H1 (cell line): ENCODE measurements around the gene GID8. TPM values are rescaled to one million over a fixed set of nuclear protein-coding genes. Genes with fewer than 3 reads are reported as not detected.

Experiments
- CTCF ChIA-PET: fragments of 300-600 bp; sonication (Branson Sonifier 250); formaldehyde crosslinking; loops from one replicate; lab custom pipeline; 2021; ENCODE audit not compliant: partially characterized antibody; lab: Charles Lee
- POLR2A ChIA-PET: fragments of 300-600 bp; sonication (Branson Sonifier 250); formaldehyde crosslinking; loops from one replicate; lab custom pipeline; 2021; ENCODE audit warnings: inconsistent platforms; ENCODE audit not compliant: partially characterized antibody; lab: Charles Lee
- DNase-seq, 2 experiments: peaks; one replicate each; pipeline versions ENCODE4 v3.0.0 to v3.0.0-alpha.2; 2010 to 2022; ENCODE audit warnings: low spot score in 2 of 2, low read depth in 1 of 2, mixed read lengths in 1 of 2
- FAIRE-seq: peaks from 2 replicates; lab custom pipeline; 2011; peaks lifted over from hg19 to GRCh38; lab: Jason Lieb, UNC
- H2AFZ ChIP-seq: 2 replicates; pipeline ENCODE4 v1.8.1; 2012; ENCODE audit warnings: low read length, inconsistent platforms
- H2AK5ac ChIP-seq: 2 replicates; pipeline ENCODE4 v1.6.1; 2013; ENCODE audit warnings: low read depth, low read length
- H2BK120ac ChIP-seq: replicated peaks from 2 replicates; pipeline ENCODE3; 2013; ENCODE audit warnings: low read depth, low read length, inconsistent platforms
- H2BK12ac ChIP-seq: 2 replicates; pipeline ENCODE4 v1.6.1; 2013; ENCODE audit warnings: low read depth, low read length
- H2BK15ac ChIP-seq: 2 replicates; pipeline ENCODE4 v1.6.1; 2013; ENCODE audit warnings: low read length
- H2BK20ac ChIP-seq: 2 replicates; pipeline ENCODE4 v1.6.1; 2013; ENCODE audit warnings: low read length
- H2BK5ac ChIP-seq: 2 replicates; pipeline ENCODE4 v1.6.1; 2013; ENCODE audit warnings: low read depth, low read length
- H3K14ac ChIP-seq: 2 replicates; pipeline ENCODE4 v1.6.1; 2013; ENCODE audit warnings: inconsistent platforms; ENCODE audit not compliant: insufficient read length
- H3K18ac ChIP-seq: 2 replicates; pipeline ENCODE4 v1.6.1; 2013; ENCODE audit warnings: low read length; ENCODE audit errors: extremely low read depth
- H3K23ac ChIP-seq: 2 replicates; pipeline ENCODE4 v1.6.1; 2013; ENCODE audit warnings: inconsistent platforms; ENCODE audit not compliant: insufficient read length
- H3K23me2 ChIP-seq: 2 replicates; pipeline ENCODE4 v1.6.1; 2013; ENCODE audit warnings: low read depth, low read length
- H3K27ac ChIP-seq: 2 replicates; pipeline ENCODE4 v1.6.1; 2011; ENCODE audit warnings: low read depth, low read length, inconsistent platforms
- H3K27me3 ChIP-seq, 4 experiments: replicated peaks in 1 of 4; 1 replicate in 1 of 4; 2 replicates in 3 of 4; pipeline versions ENCODE4 v1.6.1 to v1.8.1; 2011 to 2013; ENCODE audit warnings: low read length in 3 of 4, mild to moderate bottlenecking in 3 of 4, inconsistent platforms in 2 of 4, mixed read lengths in 2 of 4, moderate library complexity in 1 of 4; ENCODE audit not compliant: control insufficient read depth in 3 of 4, insufficient read depth in 3 of 4; ENCODE audit errors: extremely low read depth in 1 of 4
- H3K36me3 ChIP-seq, 4 experiments: 2 replicates each; pipeline versions ENCODE4 v1.6.1 to v1.8.1; 2011 to 2013; ENCODE audit warnings: mild to moderate bottlenecking in 4 of 4, low read length in 3 of 4, moderate library complexity in 2 of 4, control low read depth in 1 of 4, inconsistent platforms in 1 of 4; ENCODE audit not compliant: insufficient read depth in 4 of 4, control insufficient read depth in 2 of 4
- H3K4ac ChIP-seq: replicated peaks from 2 replicates; pipeline ENCODE3; 2013; ENCODE audit warnings: low read length, low read depth, mixed read lengths, inconsistent platforms; ENCODE audit not compliant: insufficient read length
- H3K4me1 ChIP-seq, 4 experiments: replicated peaks in 1 of 4; 1 replicate in 1 of 4; 2 replicates in 3 of 4; pipeline versions ENCODE4 v1.6.1 to v1.8.1; 2011 to 2013; ENCODE audit warnings: low read length in 3 of 4, inconsistent platforms in 2 of 4, mixed read lengths in 1 of 4; ENCODE audit not compliant: insufficient read depth in 4 of 4, control insufficient read depth in 3 of 4
- H3K4me2 ChIP-seq, 2 experiments: 2 replicates each; pipeline versions ENCODE4 v1.6.1 to v1.8.1; 2011 to 2013; ENCODE audit warnings: low read depth in 2 of 2, low read length in 2 of 2, control low read depth in 1 of 2, inconsistent platforms in 1 of 2, mild to moderate bottlenecking in 1 of 2; ENCODE audit not compliant: insufficient read depth in 1 of 2
- H3K4me3 ChIP-seq, 4 experiments: fragments of 200-600, 300-600 bp in 1 of 4; sonication (generic), shearing (Covaris generic), sonication (Bioruptor Twin) in 1 of 4; 2 replicates each; pipeline versions ENCODE4 v1.5.1 to v1.8.1; 2011 to 2016; ENCODE audit warnings: low read length in 4 of 4, low read depth in 3 of 4, control low read depth in 2 of 4, inconsistent platforms in 2 of 4, mild to moderate bottlenecking in 2 of 4, mixed read lengths in 1 of 4, moderate library complexity in 1 of 4; ENCODE audit not compliant: insufficient read depth in 2 of 4; ENCODE audit errors: extremely low read depth in 1 of 4
- H3K56ac ChIP-seq: replicated peaks from 2 replicates; pipeline ENCODE3; 2013; ENCODE audit warnings: low read depth, mild to moderate bottlenecking, mixed read lengths, low read length, inconsistent platforms; ENCODE audit not compliant: insufficient read length
- H3K79me1 ChIP-seq: 2 replicates; pipeline ENCODE4 v1.6.1; 2013; ENCODE audit warnings: low read depth, low read length, control low read depth
- H3K79me2 ChIP-seq, 2 experiments: 2 replicates each; pipeline versions ENCODE4 v1.6.1 to v1.8.1; 2012 to 2013; ENCODE audit warnings: low read length in 2 of 2, mild to moderate bottlenecking in 2 of 2, inconsistent platforms in 1 of 2; ENCODE audit not compliant: insufficient read depth in 2 of 2, control insufficient read depth in 1 of 2
- H3K9ac ChIP-seq, 4 experiments: replicated peaks in 1 of 4; 1 replicate in 1 of 4; 2 replicates in 3 of 4; pipeline versions ENCODE4 v1.6.1 to v1.8.1; 2011 to 2013; ENCODE audit warnings: low read depth in 3 of 4, low read length in 3 of 4, control low read depth in 2 of 4, mild to moderate bottlenecking in 2 of 4, moderate library complexity in 2 of 4, inconsistent platforms in 1 of 4; ENCODE audit errors: extremely low read depth in 1 of 4
- H3K9me3 ChIP-seq, 2 experiments: 2 replicates each; pipeline versions ENCODE4 v1.6.1 to v1.8.1; 2012 to 2013; ENCODE audit warnings: mild to moderate bottlenecking in 2 of 2, moderate library complexity in 2 of 2, control low read depth in 1 of 2, inconsistent platforms in 1 of 2, low read depth in 1 of 2, low read length in 1 of 2, mixed read lengths in 1 of 2; ENCODE audit not compliant: insufficient read depth in 2 of 2
- H4K20me1 ChIP-seq, 2 experiments: replicated peaks in 1 of 2; 2 replicates each; pipeline versions ENCODE3 to v1.8.1; 2011 to 2013; ENCODE audit warnings: inconsistent platforms in 2 of 2, low read length in 2 of 2, mild to moderate bottlenecking in 1 of 2; ENCODE audit not compliant: insufficient read depth in 2 of 2, control insufficient read depth in 1 of 2
- H4K5ac ChIP-seq: 2 replicates; pipeline ENCODE4 v1.6.1; 2013; ENCODE audit warnings: low read length, low read depth, mixed read lengths, inconsistent platforms; ENCODE audit not compliant: insufficient read length
- H4K8ac ChIP-seq: 2 replicates; pipeline ENCODE4 v1.8.0; 2013; ENCODE audit warnings: mild to moderate bottlenecking, moderate library complexity, low read length, inconsistent platforms; ENCODE audit not compliant: insufficient read depth; ENCODE audit errors: extremely low read depth
- H4K91ac ChIP-seq: replicated peaks from 2 replicates; pipeline ENCODE3; 2013; ENCODE audit warnings: low read length, mixed read lengths, inconsistent platforms; ENCODE audit not compliant: insufficient read length
- ATF2 ChIP-seq: IDR thresholded peaks from 2 replicates; pipeline ENCODE4 v1.6.1; 2012; ENCODE audit warnings: low read length, inconsistent platforms
- BRCA1 ChIP-seq: IDR thresholded peaks from 2 replicates; pipeline ENCODE4 v1.6.1; 2012; ENCODE audit warnings: low read depth, low read length, improper control_type of control experiment
- CBX8 ChIP-seq: fragments of 300-800, 300-1000 bp; sonication (generic); IDR thresholded peaks from 2 replicates; pipeline ENCODE4 v1.7.1; 2016; ENCODE audit warnings: low read depth, low read length, borderline replicate concordance
- GTF2F1 ChIP-seq: IDR thresholded peaks from 2 replicates; pipeline ENCODE4 v1.6.1; 2012; ENCODE audit warnings: low read depth, low read length, improper control_type of control experiment, borderline replicate concordance
- KDM4A ChIP-seq: IDR thresholded peaks from one replicate; pipeline ENCODE4 v1.7.1; 2012; ENCODE audit warnings: low read depth, mild to moderate bottlenecking, moderate library complexity, low read length, inconsistent platforms; ENCODE audit not compliant: severe bottlenecking
- MAX ChIP-seq: IDR thresholded peaks from 2 replicates; pipeline ENCODE4 v1.6.1; 2012; ENCODE audit warnings: inconsistent platforms
- POLR2A ChIP-seq, 2 experiments: IDR thresholded peaks; 1 replicate in 1 of 2; 2 replicates in 1 of 2; pipeline ENCODE4 v1.6.1; 2011; ENCODE audit warnings: low read depth in 2 of 2, low read length in 2 of 2, mild to moderate bottlenecking in 2 of 2; ENCODE audit errors: control extremely low read depth in 1 of 2
- TAF1 ChIP-seq: IDR thresholded peaks from 2 replicates; pipeline ENCODE4 v1.6.1; 2011; ENCODE audit warnings: mild to moderate bottlenecking, low read depth, low read length
- TBP ChIP-seq: IDR thresholded peaks from 2 replicates; pipeline ENCODE4 v1.6.1; 2011; ENCODE audit warnings: low read depth, low read length, improper control_type of control experiment
- USF2 ChIP-seq: IDR thresholded peaks from 2 replicates; pipeline ENCODE4 v1.6.1; 2011; ENCODE audit warnings: low read length, improper control_type of control experiment
- WGBS, 2 experiments: shearing (Covaris generic) in 1 of 2; methylation state at CpG; one replicate each; pipeline versions ENCODE4 v1.1.6 to v1.1.7; 2013 to 2015; ENCODE audit warnings: low lambda C conversion rate in 2 of 2, mixed read lengths in 2 of 2, inconsistent platforms in 1 of 2, low coverage in 1 of 2, missing lambda C conversion rate in 1 of 2; ENCODE audit not compliant: insufficient replicate concordance in 2 of 2, insufficient coverage in 1 of 2, insufficient read length in 1 of 2; ENCODE audit errors: extremely low coverage in 1 of 2, missing lambda C conversion rate in 1 of 2; 5-methylcytosine and 5-hydroxymethylcytosine counted together
- polyA plus RNA-seq, 7 experiments: library from polyadenylated mRNA; depleted of rRNA in 3 of 7; stranded (reverse) in 5 of 7; unstranded in 2 of 7; fragments of >200 nt in 5 of 7; fragments of 200-250 nt in 2 of 7; gene quantifications; 1 replicate in 5 of 7; 2 replicates in 1 of 7; 4 replicates in 1 of 7; pipeline versions ENCODE4 v1.2.1 to v1.2.3, GENCODE V29; 2011 to 2013; ENCODE audit warnings: missing spikeins in 2 of 7, mixed read lengths in 2 of 7
- total RNA-seq: library from RNA; stranded (reverse); fragmentation: NEBNext Ultra II Directional; extraction: Animal tissue kit (Norgen Biotek cat#: 25700); gene quantifications from 2 replicates; pipeline ENCODE4 v1.2.1, GENCODE V29; 2021

The GID8 gene
- total and polyA plus RNA-seq, 2 of the 8 experiments (the other 6 are each of a cell fraction or from before 2014, with no cell fraction given), result 39.7 to 72.9 TPM

- Histone ChIP-seq H2BK12ac (no peak overlapping the region), H3K9ac (peak overlapping the region; percentile 64 to 93 (median 88); a peak in 4 of 7 replicates), H2BK5ac (no peak overlapping the region), H3K4me3 (peak overlapping the region; percentile 76 to 99 (median 94)), H3K56ac (no peak overlapping the region), H3K79me2 (peaks cover 60 to 84% of the 10 kb centered on the region in 2 experiments), H3K4me2 (peak overlapping the region; percentile 83 to 96), H2AK5ac (no peak overlapping the region; the same call in 1 of the 2 replicates), H3K4ac (no peak overlapping the region), H2BK15ac (no peak overlapping the region), H3K36me3 (no peaks in the 10 kb centered on the region), H2BK120ac (no peak overlapping the region), H4K5ac (no peak overlapping the region), H3K23me2 (peaks cover 28% of the 10 kb centered on the region), H3K14ac (no peak overlapping the region), H2AFZ (no peak overlapping the region), H4K20me1 (peaks cover 36 to 37% of the 10 kb centered on the region in 2 experiments), H4K8ac (no peak overlapping the region), H2BK20ac (no peak overlapping the region), H4K91ac (no peak overlapping the region), H3K9me3 (no peaks in the 10 kb centered on the region), H3K27me3 (no peaks in the 10 kb centered on the region), H3K23ac (no peak overlapping the region), H3K79me1 (peaks cover 3% of the 10 kb centered on the region; the same call in 1 of the 2 replicates), H3K4me1 (peaks cover 12 to 33% (median 25%) of the 10 kb centered on the region in 4 experiments), H3K18ac (peak overlapping the region; percentile 62; the same call in 1 of the 2 replicates), H3K27ac (no peak overlapping the region)
- no peak for DNase-seq
- no peak for FAIRE-seq
- 11% methylated on average over 4 of the region's 4 CpGs; no CpG with 5 or more reads in 1 of the 2 experiments for WGBS, 2 experiments
- ChIA-PET POLR2A (interaction anchor here (3.0 to 20.3 kb wide), 4 partner anchors 13 to 30 kb away, joined by 9 to 363 read pairs (median 118); partner anchors contain the start of gene GID8), CTCF (interaction anchor here (0.6 to 4.2 kb wide), 8 partner anchors 8 to 559 kb away, joined by 3 to 32 read pairs (median 4); no protein-coding TSS in a partner anchor)
- no peak for TF ChIP-seq TBP
- no peak for TF ChIP-seq KDM4A
- TF ChIP-seq CBX8, result no peak
- no peak for TF ChIP-seq TAF1
- TF ChIP-seq GTF2F1, result no peak
- no peak for TF ChIP-seq ATF2
- TF ChIP-seq BRCA1, result no peak
- TF ChIP-seq POLR2A (IDR thresholded peaks at IDR 0.05; ENCODE audit: control extremely low read depth in 1 of 2, low read depth in 2 of 2, low read length in 2 of 2), result no peak
- no peak for TF ChIP-seq USF2
- no peak for TF ChIP-seq MAX
These were observed 12.9 kb upstream of the GID8 start for GRCh38 chr20:62925076-62925419.
